K562 (cell line): ENCODE measurements around the gene NENF. TPM values are rescaled to one million over a fixed set of nuclear protein-coding genes. Genes with fewer than 3 reads are reported as not detected.
A peak's percentile ranks its signal among the peaks of the same experiment; 100 is the strongest.

Experiments used
- ATAC-seq: fragments of 200-7000 bp; cut with Tn5 transposase; 3 replicates; pipeline ENCODE4 v1.9.1; 2020; ENCODE audit warnings: moderate library complexity
- BruUV-seq: library from RNA; stranded (reverse); fragments of 400-500 nt; replicated peaks from 2 replicates; lab custom pipeline; 2021; lab: Mats Ljungman, UMichigan
- CTCF ChIA-PET: fragments of 300-600 bp; formaldehyde crosslinking; extraction: SDS; loops from one replicate; lab custom pipeline; 2021; ENCODE audit warnings: low intra/inter-chr PET ratio; lab: Yijun Ruan, JAX
- POLR2A ChIA-PET: fragments of 300-600, 350-650 bp; sonication (Branson Sonifier 250); formaldehyde crosslinking; extraction: SDS; loops from one replicate; lab custom pipeline; 2021; ENCODE audit warnings: antibody characterized with exemption, inconsistent platforms; lab: Yijun Ruan, JAX
- DNase-seq, 4 experiments: peaks; one replicate each; pipeline versions ENCODE4 v3.0.0 to v3.0.0-alpha.2; 2011 to 2018; ENCODE audit warnings: low spot score in 3 of 4, mixed read lengths in 3 of 4; ENCODE audit errors: extremely low read depth in 1 of 4
- FAIRE-seq: peaks from 2 replicates; lab custom pipeline; 2011; peaks lifted over from hg19 to GRCh38; lab: Jason Lieb, UNC
- H2AFZ ChIP-seq: 2 replicates; pipeline ENCODE4 v1.6.0; 2011; ENCODE audit warnings: low read depth, low read length, control low read depth, inconsistent platforms
- H3K27ac ChIP-seq: fragments of 200-600 bp; 3 replicates; pipeline ENCODE4 v1.8.0; 2011; ENCODE audit warnings: low read depth, mild to moderate bottlenecking, control low read depth, inconsistent platforms, low read length, moderate library complexity, mixed read lengths; ENCODE audit errors: extremely low read depth
- H3K27me3 ChIP-seq, 2 experiments: fragments of 300-600 bp in 1 of 2; 2 replicates in 1 of 2; 3 replicates in 1 of 2; pipeline versions ENCODE4 v1.6.0 to v1.8.0; 2011; ENCODE audit warnings: inconsistent platforms in 2 of 2, low read length in 2 of 2, mild to moderate bottlenecking in 1 of 2, mixed read lengths in 1 of 2, moderate library complexity in 1 of 2; ENCODE audit not compliant: control insufficient read depth in 2 of 2, insufficient read depth in 2 of 2
- H3K36me3 ChIP-seq: fragments of 300-600 bp; 3 replicates; pipeline ENCODE4 v1.8.0; 2011; ENCODE audit warnings: mild to moderate bottlenecking, low read length, inconsistent platforms; ENCODE audit not compliant: control insufficient read depth, insufficient read depth
- H3K4me1 ChIP-seq, 2 experiments: fragments of 200-600 bp in 1 of 2; replicated peaks in 1 of 2; 2 replicates in 1 of 2; 3 replicates in 1 of 2; pipeline versions ENCODE4 v1.5.1 to v1.8.0; 2011; ENCODE audit warnings: inconsistent platforms in 2 of 2, low read length in 2 of 2, mild to moderate bottlenecking in 1 of 2, mixed read lengths in 1 of 2, moderate library complexity in 1 of 2; ENCODE audit not compliant: control insufficient read depth in 2 of 2, insufficient read depth in 2 of 2
- H3K4me2 ChIP-seq: 2 replicates; pipeline ENCODE4 v1.6.1; 2011; ENCODE audit warnings: low read length, control low read depth, inconsistent platforms, mixed read lengths; ENCODE audit not compliant: insufficient read depth
- H3K4me3 ChIP-seq: fragments of 200-600 bp; sonication (generic), shearing (Covaris generic); 2 replicates; pipeline ENCODE4 v1.5.1; 2016; ENCODE audit warnings: control low read depth, inconsistent platforms
- H3K79me2 ChIP-seq: fragments of 200-600 bp; 3 replicates; pipeline ENCODE4 v1.8.0; 2011; ENCODE audit warnings: low read length, inconsistent platforms; ENCODE audit not compliant: control insufficient read depth, insufficient read depth
- H3K9ac ChIP-seq, 2 experiments: 2 replicates each; pipeline versions ENCODE4 v1.6.0 to v1.6.1; 2011; ENCODE audit warnings: low read depth in 2 of 2, low read length in 2 of 2, control low read depth in 1 of 2, inconsistent platforms in 1 of 2, mild to moderate bottlenecking in 1 of 2, mixed read lengths in 1 of 2; ENCODE audit not compliant: insufficient read depth in 1 of 2
- H3K9me1 ChIP-seq: one replicate; pipeline ENCODE4 v1.6.0; 2011; ENCODE audit warnings: inconsistent platforms, mild to moderate bottlenecking, low read length, moderate library complexity; ENCODE audit not compliant: control insufficient read depth, insufficient read depth
- H3K9me3 ChIP-seq: replicated peaks from 2 replicates; pipeline ENCODE4 v1.5.1; 2011; ENCODE audit warnings: low read depth, low read length, inconsistent platforms; ENCODE audit not compliant: control insufficient read depth, insufficient read depth
- H4K20me1 ChIP-seq: replicated peaks from 2 replicates; pipeline ENCODE4 v1.6.1; 2011; ENCODE audit warnings: low read length, inconsistent platforms, mixed read lengths; ENCODE audit not compliant: control insufficient read depth, insufficient read depth
- AFF4 ChIP-seq: sonication (generic); formaldehyde crosslinking; IDR thresholded peaks from 2 replicates; pipeline ENCODE4 v1.8.0; 2023; ENCODE audit warnings: mild to moderate bottlenecking, missing genetic modification reagents
- HDAC2 ChIP-seq: fragments of 450-650 bp; IDR thresholded peaks from 2 replicates; pipeline ENCODE4 v1.6.1; 2016; ENCODE audit warnings: mild to moderate bottlenecking
- HSF4 ChIP-seq: fragments of 250-450 bp; sonication (Bioruptor Pico); IDR thresholded peaks from 2 replicates; pipeline ENCODE4 v2.1.2; 2022; ENCODE audit warnings: mild to moderate bottlenecking, moderate library complexity, borderline replicate concordance
- SMARCA4 ChIP-seq: fragments of 450-650 bp; IDR thresholded peaks from 2 replicates; pipeline ENCODE4 v1.6.1; 2016
- WGBS: fragments of 100-300 bp; shearing (Covaris generic); methylation state at CpG from one replicate; pipeline ENCODE4 v1.1.6; 2016; ENCODE audit warnings: low coverage, mixed read lengths; ENCODE audit not compliant: insufficient coverage; ENCODE audit errors: missing lambda C conversion rate; 5-methylcytosine and 5-hydroxymethylcytosine counted together
- in situ Hi-C: fragments of 300-500 bp; cut with MboI; formaldehyde crosslinking; loops from 4 replicates; pipeline ENCODE4 v1.15.0; 2018; ENCODE audit warnings: inconsistent platforms, mixed read lengths
- intact Hi-C: fragments of 100-400 bp; cut with micrococcal nuclease; formaldehyde crosslinking; loops from 2 replicates; pipeline ENCODE4 v1.14.2; 2022
- polyA plus RNA-seq, 8 experiments: library from polyadenylated mRNA; depleted of rRNA in 4 of 8; stranded (reverse) in 5 of 8; unstranded in 3 of 8; fragments of >200 nt; fragmentation: Nextera tagmentation in 2 of 8; fragmentation: Illumina TruSeq in 1 of 8; extraction: Ambion mirVana in 2 of 8; extraction: Trizol in 1 of 8; gene quantifications; 2 replicates each; pipeline versions ENCODE4 v1.2.1 to v1.2.3, GENCODE V29; 2011 to 2014; ENCODE audit warnings: inconsistent platforms in 1 of 8, missing spikeins in 1 of 8
- total RNA-seq, 7 experiments: library from RNA; depleted of rRNA in 6 of 7; stranded (reverse); fragments of >200 nt in 6 of 7; fragmentation: Illumina TruSeq in 2 of 7; extraction: Trizol in 2 of 7; gene quantifications; 2 replicates each; pipeline versions ENCODE4 v1.2.1 to v1.2.3, GENCODE V29; 2011 to 2021; ENCODE audit warnings: low replicate concordance in 1 of 7

The NENF gene
- total and polyA plus RNA-seq, 9 of the 15 experiments (the other 6 are each of a cell fraction or from before 2014, with no cell fraction given), result 6.1 to 100 (median 72.8) TPM

DNA sequence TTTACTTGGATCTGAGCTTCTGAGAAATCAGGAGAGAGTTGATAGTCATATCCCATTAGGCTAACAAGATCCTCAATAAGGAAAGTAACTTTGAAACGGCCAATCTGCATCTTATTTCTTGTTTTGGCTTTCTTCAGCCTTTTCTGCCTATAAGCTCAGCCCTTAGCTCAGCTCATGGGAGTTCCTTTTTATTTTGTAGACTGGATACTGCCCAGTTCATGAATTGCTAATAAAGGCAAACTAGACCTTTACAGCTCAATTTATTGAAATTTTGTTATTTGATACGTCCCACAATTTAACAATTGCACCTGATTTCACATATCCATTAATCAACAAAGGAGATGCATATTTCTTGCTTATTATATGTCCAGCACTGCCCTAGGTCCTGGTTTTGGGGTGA lies 22.7 kb downstream of the NENF start:
- no peak overlapping the region for H3K4me3 ChIP-seq
- no peak overlapping the region for H3K9ac ChIP-seq
- H3K4me2 ChIP-seq, result no peak overlapping the region
- BruUV-seq, result no TSS peak
- no peaks in the 10 kb centered on the region for H3K27me3 ChIP-seq
- 67% methylated on average over 2 of the region's 2 CpGs for WGBS
- DNase-seq (no peak), ATAC-seq (no peak), FAIRE-seq (no peak)
- H3K9me3 ChIP-seq, result peaks cover 4% of the 10 kb centered on the region
- intact Hi-C loops (loop anchor here (5.0 kb wide), 3 partner anchors 88 to 758 kb away; no protein-coding TSS in a partner anchor), in situ Hi-C loops (loop anchor here (5.0 kb wide), 1 partner anchor 383 kb away; no protein-coding TSS in a partner anchor)
- TF ChIP-seq AFF4 (CRISPR knock-in tag) (0 out of 2 replicates have a peak, but pooled peaks have one; percentile 20), HDAC2 (no peak), SMARCA4 (no peak), HSF4 (no peak)
- peaks cover 0 to 3% of the 10 kb centered on the region in 2 experiments; a peak in 2 of 5 replicates for H3K4me1 ChIP-seq
- H3K9me1 ChIP-seq, result peaks cover 1% of the 10 kb centered on the region
- H3K79me2 ChIP-seq, result no peaks in the 10 kb centered on the region
- ChIA-PET POLR2A (interaction anchor here (0.5 to 3.2 kb wide), 16 partner anchors 8 to 774 kb away, joined by 3 to 12 read pairs (median 3); partner anchors contain the start of genes ATF3, DTL, INTS7 and NENF), CTCF (interaction anchor here (0.6 to 3.0 kb wide), 11 partner anchors 16 to 775 kb away, joined by 3 to 45 read pairs (median 8); no protein-coding TSS in a partner anchor)
- H3K27ac ChIP-seq, result no peak overlapping the region
- no peak overlapping the region for H2AFZ ChIP-seq
- H3K36me3 ChIP-seq, result no peaks in the 10 kb centered on the region
- no peaks in the 10 kb centered on the region for H4K20me1 ChIP-seq
